Fibroblast of skin of right biceps (primary cell): ENCODE data around the gene SMIM5.

Experiments
- DNase-seq: peaks from one replicate; pipeline ENCODE4 v3.0.0-alpha.2; 2013

Gene SMIM5

GRCh38 chr17:75604034-75604695 is 29.1 kb upstream of the SMIM5 start:
- no peak for DNase-seq

GRCh38 chr17:75605790-75606189 is 27.4 kb upstream of the SMIM5 start:
- DNase-seq, result no peak

- DNase-seq, result no peak
Observed at GRCh38 chr17:75607086-75607485, 26.1 kb upstream of the SMIM5 start.

- DNase-seq, result no peak
Observed at GRCh38 chr17:75610103-75610984, 22.9 kb upstream of the SMIM5 start.

- DNase-seq, result no peak
Observed at GRCh38 chr17:75611851-75612429, 21.3 kb upstream of the SMIM5 start.

GRCh38 chr17:75612906-75613626 is 20.2 kb upstream of the SMIM5 start:
- no peak for DNase-seq

GRCh38 chr17:75614006-75614405 is 19.2 kb upstream of the SMIM5 start:
- no peak for DNase-seq

- no peak for DNase-seq
Observed at GRCh38 chr17:75614556-75615270, 18.5 kb upstream of the SMIM5 start.

GRCh38 chr17:75615301-75615700 is 17.9 kb upstream of the SMIM5 start:
- no peak for DNase-seq

GRCh38 chr17:75616521-75617122 is 16.6 kb upstream of the SMIM5 start:
- DNase-seq, result no peak

- DNase-seq, result no peak
Observed at GRCh38 chr17:75617218-75617617, 16.0 kb upstream of the SMIM5 start.

- no peak for DNase-seq
Observed at GRCh38 chr17:75617675-75618074, 15.6 kb upstream of the SMIM5 start.

- DNase-seq, result peak; percentile 25
Observed at GRCh38 chr17:75619506-75620431, 13.5 kb upstream of the SMIM5 start.

- DNase-seq, result no peak
Observed at GRCh38 chr17:75621489-75621888, 11.7 kb upstream of the SMIM5 start.

- DNase-seq, result no peak
Observed at GRCh38 chr17:75622076-75622475, 11.2 kb upstream of the SMIM5 start.

GRCh38 chr17:75622771-75623273 is 10.4 kb upstream of the SMIM5 start:
- no peak for DNase-seq

- no peak for DNase-seq
Observed at GRCh38 chr17:75623386-75623785, 9.8 kb upstream of the SMIM5 start.

- DNase-seq, result no peak
Observed at GRCh38 chr17:75624021-75624420, 9.2 kb upstream of the SMIM5 start.

GRCh38 chr17:75624714-75625345 is 8.4 kb upstream of the SMIM5 start:
- DNase-seq, result no peak

GRCh38 chr17:75625813-75626486 is 7.3 kb upstream of the SMIM5 start:
- DNase-seq, result peak; percentile 19
